Erythroblast (primary cell): ENCODE data around the gene SYNE2.

ENCODE experiments used
- GATA1 ChIP-seq: IDR thresholded peaks from 2 replicates; pipeline ENCODE4 v1.6.1; 2011; ENCODE audit warnings: low read depth, mild to moderate bottlenecking, control low read depth, low read length, moderate library complexity
- POLR2A ChIP-seq: IDR thresholded peaks from 2 replicates; pipeline ENCODE4 v1.6.1; 2011; ENCODE audit warnings: mild to moderate bottlenecking, low read length

- TF ChIP-seq POLR2A, result no peak
- TF ChIP-seq GATA1, result no peak
Measured at GRCh38 chr14:64249363-64249762, 396.6 kb downstream of the SYNE2 start.
